GM12878 (cell line): ENCODE measurements around the gene PEX11B. TPM values are rescaled to one million over a fixed set of nuclear protein-coding genes. Genes with fewer than 3 reads are reported as not detected.

ENCODE experiments used
- GATAD2B ChIP-seq: fragments of 450-650 bp; conservative IDR thresholded peaks from 2 replicates; pipeline ENCODE4 v1.6.1; 2017; ENCODE audit warnings: low read depth, mild to moderate bottlenecking, moderate library complexity
- IKZF1 ChIP-seq: fragments of 450-650 bp; conservative IDR thresholded peaks from 2 replicates; pipeline ENCODE4 v1.6.1; 2017; ENCODE audit warnings: antibody characterized with exemption, mild to moderate bottlenecking
- KDM1A ChIP-seq: fragments of 200-600 bp; sonication (generic); IDR thresholded peaks from 2 replicates; pipeline ENCODE4 v1.6.1; 2016; ENCODE audit warnings: borderline replicate concordance
- MEF2B ChIP-seq: fragments of 450-650 bp; IDR thresholded peaks from 2 replicates; pipeline ENCODE4 v1.6.1; 2018; ENCODE audit warnings: mild to moderate bottlenecking, moderate library complexity; ENCODE audit not compliant: partially characterized antibody, poor library complexity, severe bottlenecking
- MYB ChIP-seq: fragments of 150-350 bp; IDR thresholded peaks from 2 replicates; pipeline ENCODE4 v1.6.1; 2014; ENCODE audit warnings: mild to moderate bottlenecking, low read depth, low read length, borderline replicate concordance
- NFXL1 ChIP-seq: fragments of 450-650 bp; IDR thresholded peaks from 2 replicates; pipeline ENCODE4 v1.6.1; 2017; ENCODE audit warnings: antibody characterized with exemption, mild to moderate bottlenecking, borderline replicate concordance
- NFYA ChIP-seq: IDR thresholded peaks from 2 replicates; pipeline ENCODE4 v1.6.1; 2011; ENCODE audit warnings: low read depth, mild to moderate bottlenecking, low read length, improper control_type of control experiment, borderline replicate concordance
- PAX8 ChIP-seq: fragments of 450-650 bp; IDR thresholded peaks from 2 replicates; pipeline ENCODE4 v1.6.1; 2017; ENCODE audit warnings: mild to moderate bottlenecking, moderate library complexity
- RELA ChIP-seq: fragments of 450-650 bp; IDR thresholded peaks from 2 replicates; pipeline ENCODE4 v1.8.0; 2014; ENCODE audit warnings: borderline replicate concordance; ENCODE audit not compliant: partially characterized antibody
- SMARCA5 ChIP-seq: fragments of 450-650 bp; IDR thresholded peaks from 2 replicates; pipeline ENCODE4 v1.6.1; 2017; ENCODE audit warnings: mild to moderate bottlenecking
- SP1 ChIP-seq: IDR thresholded peaks from one replicate; pipeline ENCODE4 v1.6.1; 2011; ENCODE audit warnings: low read depth, low read length
- TARDBP ChIP-seq: IDR thresholded peaks from 2 replicates; pipeline ENCODE4 v1.6.1; 2016; ENCODE audit warnings: borderline replicate concordance
- WRNIP1 ChIP-seq: IDR thresholded peaks from 2 replicates; pipeline ENCODE4 v1.6.1; 2011; ENCODE audit warnings: low read depth, low read length, improper control_type of control experiment, borderline replicate concordance
- ZNF217 ChIP-seq: fragments of 450-650 bp; IDR thresholded peaks from 2 replicates; pipeline ENCODE4 v1.6.1; 2017; ENCODE audit warnings: antibody characterized with exemption, mild to moderate bottlenecking
- ZNF274 ChIP-seq: IDR thresholded peaks from one replicate; pipeline ENCODE4 v1.8.0; 2011; ENCODE audit not compliant: insufficient read length, insufficient read depth
- ZNF622 ChIP-seq: fragments of 450-650 bp; IDR thresholded peaks from 2 replicates; pipeline ENCODE4 v1.6.1; 2017; ENCODE audit warnings: mild to moderate bottlenecking, inconsistent platforms
- polyA plus RNA-seq, 11 experiments: library from polyadenylated mRNA; depleted of rRNA in 4 of 11; unstranded in 6 of 11; stranded (reverse) in 5 of 11; fragments of >200 nt; fragmentation: Nextera tagmentation in 4 of 11; fragmentation: Illumina TruSeq in 1 of 11; extraction: Ambion mirVana in 4 of 11; extraction: Trizol in 1 of 11; gene quantifications; 1 replicate in 1 of 11; 2 replicates in 10 of 11; pipeline versions ENCODE4 v1.2.1 to v1.2.3, GENCODE V29; 2011 to 2016; ENCODE audit warnings: inconsistent platforms in 2 of 11, missing spikeins in 2 of 11, low read depth in 1 of 11
- total RNA-seq, 4 experiments: library from RNA; depleted of rRNA in 3 of 4; stranded (reverse); fragments of >200 nt in 3 of 4; fragmentation: Illumina TruSeq in 1 of 4; extraction: Trizol in 1 of 4; gene quantifications; 2 replicates each; pipeline versions ENCODE4 v1.2.1 to v1.2.3, GENCODE V29; 2013 to 2021
- TF ChIP-seq, protein P1 (sequence below): IDR thresholded peaks from 2 replicates; pipeline ENCODE4 v1.6.1; 2012; ENCODE audit warnings: improper control_type of control experiment, low read depth, low read length; ENCODE audit not compliant: insufficient replicate concordance
- TF ChIP-seq, protein P2 (sequence below): fragments of 450-650 bp; IDR thresholded peaks from 2 replicates; pipeline ENCODE4 v1.6.1; 2016; ENCODE audit warnings: mild to moderate bottlenecking
- TF ChIP-seq, protein P3 (sequence below): fragments of 450-650 bp; IDR thresholded peaks from 2 replicates; pipeline ENCODE4 v1.6.1; 2017; ENCODE audit warnings: low read depth, mild to moderate bottlenecking, moderate library complexity

The PEX11B gene
- total and polyA plus RNA-seq, 10 of the 15 experiments (the other 5 are each of a cell fraction or from before 2014, with no cell fraction given): 24.9 to 129 (median 40.7) TPM

DNA sequence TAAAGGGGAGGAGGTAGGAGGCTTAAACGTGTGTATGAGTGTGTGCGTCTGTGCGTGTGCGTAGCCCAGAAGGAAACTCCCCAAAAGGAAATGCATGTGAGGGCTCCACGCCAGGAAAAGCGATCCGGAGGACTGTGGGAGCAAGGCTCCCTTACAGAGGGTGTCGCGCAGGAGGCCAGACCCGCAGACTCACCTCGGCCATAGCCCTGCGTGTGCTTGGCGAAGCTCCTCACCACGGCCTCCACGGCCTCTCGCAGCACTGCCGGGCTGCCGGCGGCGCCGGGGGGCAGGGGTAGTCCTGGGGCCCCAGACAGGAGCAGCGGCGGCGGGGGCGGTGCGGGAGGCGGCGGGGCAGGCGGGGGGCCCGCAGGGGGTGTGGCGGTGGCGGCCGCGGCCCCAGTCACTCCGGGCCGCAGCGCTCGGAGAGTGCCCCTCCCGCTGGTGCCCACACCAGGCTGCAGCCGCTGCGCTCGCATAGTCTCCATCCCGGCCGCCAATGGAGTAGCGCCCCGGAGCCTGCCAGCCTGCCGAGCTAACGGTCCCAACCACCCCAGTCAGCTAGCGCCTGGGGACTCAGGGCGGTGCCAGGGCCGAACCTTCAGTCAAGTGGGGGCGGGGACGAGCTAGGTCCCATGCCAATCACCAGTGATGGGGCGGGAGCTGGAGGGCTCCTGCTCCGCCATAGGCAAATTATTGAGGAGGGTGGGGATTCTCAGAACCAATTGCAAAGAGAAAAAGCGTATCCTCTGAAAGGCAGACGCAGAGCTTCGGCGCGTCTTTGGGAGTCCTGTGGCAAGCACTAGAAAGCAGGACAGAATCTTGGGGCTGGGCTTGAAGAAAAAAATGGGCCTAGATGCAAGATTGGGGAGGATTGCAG is 39.2 kb upstream of the PEX11B start, which contains the start of gene LIX1L (continued):
- TF ChIP-seq MYB: no peak
- TF ChIP-seq, protein P1, sequence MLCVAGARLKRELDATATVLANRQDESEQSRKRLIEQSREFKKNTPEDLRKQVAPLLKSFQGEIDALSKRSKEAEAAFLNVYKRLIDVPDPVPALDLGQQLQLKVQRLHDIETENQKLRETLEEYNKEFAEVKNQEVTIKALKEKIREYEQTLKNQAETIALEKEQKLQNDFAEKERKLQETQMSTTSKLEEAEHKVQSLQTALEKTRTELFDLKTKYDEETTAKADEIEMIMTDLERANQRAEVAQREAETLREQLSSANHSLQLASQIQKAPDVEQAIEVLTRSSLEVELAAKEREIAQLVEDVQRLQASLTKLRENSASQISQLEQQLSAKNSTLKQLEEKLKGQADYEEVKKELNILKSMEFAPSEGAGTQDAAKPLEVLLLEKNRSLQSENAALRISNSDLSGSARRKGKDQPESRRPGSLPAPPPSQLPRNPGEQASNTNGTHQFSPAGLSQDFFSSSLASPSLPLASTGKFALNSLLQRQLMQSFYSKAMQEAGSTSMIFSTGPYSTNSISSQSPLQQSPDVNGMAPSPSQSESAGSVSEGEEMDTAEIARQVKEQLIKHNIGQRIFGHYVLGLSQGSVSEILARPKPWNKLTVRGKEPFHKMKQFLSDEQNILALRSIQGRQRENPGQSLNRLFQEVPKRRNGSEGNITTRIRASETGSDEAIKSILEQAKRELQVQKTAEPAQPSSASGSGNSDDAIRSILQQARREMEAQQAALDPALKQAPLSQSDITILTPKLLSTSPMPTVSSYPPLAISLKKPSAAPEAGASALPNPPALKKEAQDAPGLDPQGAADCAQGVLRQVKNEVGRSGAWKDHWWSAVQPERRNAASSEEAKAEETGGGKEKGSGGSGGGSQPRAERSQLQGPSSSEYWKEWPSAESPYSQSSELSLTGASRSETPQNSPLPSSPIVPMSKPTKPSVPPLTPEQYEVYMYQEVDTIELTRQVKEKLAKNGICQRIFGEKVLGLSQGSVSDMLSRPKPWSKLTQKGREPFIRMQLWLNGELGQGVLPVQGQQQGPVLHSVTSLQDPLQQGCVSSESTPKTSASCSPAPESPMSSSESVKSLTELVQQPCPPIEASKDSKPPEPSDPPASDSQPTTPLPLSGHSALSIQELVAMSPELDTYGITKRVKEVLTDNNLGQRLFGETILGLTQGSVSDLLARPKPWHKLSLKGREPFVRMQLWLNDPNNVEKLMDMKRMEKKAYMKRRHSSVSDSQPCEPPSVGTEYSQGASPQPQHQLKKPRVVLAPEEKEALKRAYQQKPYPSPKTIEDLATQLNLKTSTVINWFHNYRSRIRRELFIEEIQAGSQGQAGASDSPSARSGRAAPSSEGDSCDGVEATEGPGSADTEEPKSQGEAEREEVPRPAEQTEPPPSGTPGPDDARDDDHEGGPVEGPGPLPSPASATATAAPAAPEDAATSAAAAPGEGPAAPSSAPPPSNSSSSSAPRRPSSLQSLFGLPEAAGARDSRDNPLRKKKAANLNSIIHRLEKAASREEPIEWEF: no peak
- peak; percentile 37 for TF ChIP-seq MEF2B
- no peak for TF ChIP-seq PAX8
- TF ChIP-seq ZNF274: no peak
- TF ChIP-seq WRNIP1: peak; percentile 80; the same call in 1 of the 2 replicates
- peak; percentile 73 for TF ChIP-seq IKZF1
- no peak for TF ChIP-seq SMARCA5
- no peak for TF ChIP-seq NFXL1
- TF ChIP-seq GATAD2B: no peak
- no peak for TF ChIP-seq RELA
- TF ChIP-seq KDM1A: no peak
- no peak for TF ChIP-seq TARDBP
- no peak for TF ChIP-seq ZNF217
- no peak for TF ChIP-seq NFYA
- TF ChIP-seq, protein P2, sequence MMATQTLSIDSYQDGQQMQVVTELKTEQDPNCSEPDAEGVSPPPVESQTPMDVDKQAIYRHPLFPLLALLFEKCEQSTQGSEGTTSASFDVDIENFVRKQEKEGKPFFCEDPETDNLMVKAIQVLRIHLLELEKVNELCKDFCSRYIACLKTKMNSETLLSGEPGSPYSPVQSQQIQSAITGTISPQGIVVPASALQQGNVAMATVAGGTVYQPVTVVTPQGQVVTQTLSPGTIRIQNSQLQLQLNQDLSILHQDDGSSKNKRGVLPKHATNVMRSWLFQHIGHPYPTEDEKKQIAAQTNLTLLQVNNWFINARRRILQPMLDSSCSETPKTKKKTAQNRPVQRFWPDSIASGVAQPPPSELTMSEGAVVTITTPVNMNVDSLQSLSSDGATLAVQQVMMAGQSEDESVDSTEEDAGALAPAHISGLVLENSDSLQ: peak; percentile 99
- TF ChIP-seq SP1: peak; percentile 62
- no peak for TF ChIP-seq ZNF622
- TF ChIP-seq, protein P3, sequence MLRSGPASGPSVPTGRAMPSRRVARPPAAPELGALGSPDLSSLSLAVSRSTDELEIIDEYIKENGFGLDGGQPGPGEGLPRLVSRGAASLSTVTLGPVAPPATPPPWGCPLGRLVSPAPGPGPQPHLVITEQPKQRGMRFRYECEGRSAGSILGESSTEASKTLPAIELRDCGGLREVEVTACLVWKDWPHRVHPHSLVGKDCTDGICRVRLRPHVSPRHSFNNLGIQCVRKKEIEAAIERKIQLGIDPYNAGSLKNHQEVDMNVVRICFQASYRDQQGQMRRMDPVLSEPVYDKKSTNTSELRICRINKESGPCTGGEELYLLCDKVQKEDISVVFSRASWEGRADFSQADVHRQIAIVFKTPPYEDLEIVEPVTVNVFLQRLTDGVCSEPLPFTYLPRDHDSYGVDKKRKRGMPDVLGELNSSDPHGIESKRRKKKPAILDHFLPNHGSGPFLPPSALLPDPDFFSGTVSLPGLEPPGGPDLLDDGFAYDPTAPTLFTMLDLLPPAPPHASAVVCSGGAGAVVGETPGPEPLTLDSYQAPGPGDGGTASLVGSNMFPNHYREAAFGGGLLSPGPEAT: peak; percentile 72
